ENCODE measurements around the gene PIK3AP1.
A peak's percentile ranks its signal among the peaks of the same experiment; 100 is the strongest.
"Not testable (repeated sequence)": the region's sequence is repeated elsewhere in the genome, so short reads cannot be mapped to it uniquely, and the experiment has no call there.

Gene PIK3AP1

DNA sequence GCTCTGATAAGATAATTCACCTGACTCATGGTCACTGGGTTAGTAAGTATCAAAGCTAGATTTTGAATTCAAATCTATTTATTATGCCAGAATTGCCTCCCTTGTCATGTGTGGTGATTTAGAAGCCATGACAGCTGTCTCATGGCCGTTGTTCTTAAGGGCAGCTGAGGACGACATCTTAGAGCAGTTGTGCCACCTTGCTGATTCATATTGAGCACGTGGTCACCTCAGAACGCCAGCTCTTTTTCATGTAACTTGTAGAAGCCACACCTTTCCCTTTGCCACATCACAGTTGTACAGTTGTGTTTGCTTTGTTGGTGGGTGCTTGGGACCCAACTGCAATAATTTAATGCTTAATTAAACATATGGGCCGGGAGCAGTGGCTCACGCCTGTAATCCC is 4.3 kb upstream of the PIK3AP1 start:
- no peak for DNase-seq (ENCODE audit: low read depth)

DNA sequence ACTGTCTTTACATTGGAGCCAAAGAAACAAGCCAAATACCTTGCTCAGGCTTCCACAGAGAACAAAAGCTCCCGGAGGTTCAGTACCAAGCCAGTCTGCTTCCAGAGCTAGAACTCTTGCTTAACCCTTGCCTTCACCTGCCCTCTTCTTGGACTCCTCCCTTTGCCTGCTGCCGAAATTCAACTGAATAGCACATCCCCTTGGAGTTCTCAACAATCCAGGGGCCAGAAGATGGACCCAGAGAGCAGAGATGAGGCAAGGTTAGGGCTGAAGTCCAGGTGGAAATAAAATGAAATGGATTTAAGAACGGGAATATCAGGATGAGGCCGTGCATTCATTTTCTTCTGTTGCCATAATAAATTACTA is 876 bp upstream of the PIK3AP1 start:
- no peak for DNase-seq (ENCODE audit: low read depth)

DNA sequence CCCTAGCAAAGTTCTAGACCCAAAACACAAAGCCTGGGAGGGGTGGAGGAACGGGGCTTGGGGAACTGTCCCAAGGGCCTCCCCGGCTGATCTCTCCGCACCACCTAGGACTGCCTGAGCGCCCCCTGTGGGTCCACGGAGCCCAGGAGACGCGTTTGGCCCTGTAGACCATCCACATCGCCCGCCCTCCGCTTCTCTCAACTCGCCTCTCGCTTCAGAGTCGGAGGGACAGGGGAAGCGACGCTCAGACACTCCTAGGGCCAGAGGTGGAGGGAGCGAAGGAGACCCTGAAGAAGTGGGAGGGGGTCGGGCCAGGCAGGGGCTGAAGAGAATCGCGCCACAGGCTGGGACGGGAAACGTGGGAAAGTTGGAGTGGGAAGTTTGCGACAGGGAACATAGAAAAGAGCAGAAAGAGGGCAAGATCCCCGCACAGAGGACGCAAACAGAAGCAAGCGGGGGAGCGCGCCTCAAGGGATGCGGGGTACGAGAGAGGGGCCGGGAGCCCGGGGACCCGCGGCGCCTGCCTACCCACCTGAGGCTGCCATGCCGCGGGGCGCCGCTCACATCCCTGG is 378 bp downstream of the PIK3AP1 start:
- DNase-seq (ENCODE audit: low read depth), result no peak

DNA sequence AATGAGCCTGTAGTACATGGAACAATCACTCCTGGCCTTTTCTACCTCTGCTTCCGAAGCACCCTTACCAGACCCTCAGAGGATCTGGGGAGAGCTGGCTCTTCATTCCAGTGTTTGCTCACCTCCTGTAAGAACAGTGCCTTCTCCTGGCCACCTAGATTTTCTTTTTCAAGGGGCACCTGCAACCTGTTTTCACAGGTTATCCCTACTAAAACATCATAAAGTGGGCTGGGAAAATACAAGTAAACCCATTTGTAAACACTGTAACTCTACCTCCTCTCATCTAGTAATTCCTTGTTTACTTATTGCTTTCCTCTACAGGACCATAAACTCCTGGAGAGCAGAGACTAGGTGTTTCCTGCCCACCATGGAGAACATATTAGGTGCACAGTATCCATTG is 1.1 kb downstream of the PIK3AP1 start:
- no peak for DNase-seq (ENCODE audit: low read depth)

DNA sequence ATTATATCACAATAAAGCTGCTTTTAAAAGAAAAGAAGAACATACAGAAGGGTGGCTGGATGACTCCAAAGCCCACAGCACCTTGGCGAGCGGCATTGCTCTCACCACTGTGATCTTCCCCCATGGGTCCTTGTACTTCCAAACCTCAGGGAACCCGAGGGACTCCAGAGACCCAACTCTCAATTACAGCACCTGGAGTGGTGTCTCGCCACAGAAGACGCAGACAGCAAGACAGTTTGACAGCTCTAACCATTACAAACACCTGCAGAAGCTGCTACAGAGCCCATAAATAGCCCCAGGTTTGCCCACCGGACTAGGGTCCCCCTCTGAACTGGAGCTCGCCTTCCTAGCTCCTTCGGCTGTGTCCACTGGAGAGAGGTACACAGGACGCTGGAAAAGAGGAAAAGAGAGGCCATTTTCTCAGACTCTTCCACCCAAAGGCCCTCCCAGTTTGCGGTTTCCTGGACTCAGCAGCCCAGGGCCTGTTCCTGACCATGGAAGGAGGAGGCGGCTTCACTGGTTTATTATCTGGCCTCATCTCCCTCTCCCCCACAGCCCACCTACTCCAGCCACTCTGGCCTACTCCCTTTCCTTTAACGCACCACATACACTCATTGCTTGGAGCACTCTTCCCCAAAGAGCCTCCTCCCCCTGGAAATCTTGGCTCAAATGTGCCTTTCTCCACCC is 1.9 kb downstream of the PIK3AP1 start:
- DNase-seq (ENCODE audit: low read depth), result no peak

DNA sequence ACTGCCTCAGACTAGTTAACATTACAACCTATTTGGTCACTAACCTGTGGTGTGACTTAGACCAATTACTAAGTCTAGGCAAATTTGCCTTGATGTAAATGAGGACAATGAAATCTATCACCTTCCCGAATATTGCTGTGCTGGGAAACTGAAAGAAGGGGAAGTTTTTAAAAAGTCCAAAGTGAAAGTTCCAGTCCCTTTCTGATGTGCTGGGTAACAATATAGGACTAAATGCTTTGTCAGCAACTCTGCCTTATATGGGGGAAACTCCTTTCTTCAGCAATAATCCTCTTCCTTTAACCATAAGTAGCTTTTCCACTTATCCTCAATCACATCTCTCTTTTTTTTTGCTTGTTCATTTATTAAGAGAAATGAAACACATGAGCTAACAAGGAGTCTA is 3.9 kb downstream of the PIK3AP1 start:
- DNase-seq (ENCODE audit: low read depth), result no peak

DNA sequence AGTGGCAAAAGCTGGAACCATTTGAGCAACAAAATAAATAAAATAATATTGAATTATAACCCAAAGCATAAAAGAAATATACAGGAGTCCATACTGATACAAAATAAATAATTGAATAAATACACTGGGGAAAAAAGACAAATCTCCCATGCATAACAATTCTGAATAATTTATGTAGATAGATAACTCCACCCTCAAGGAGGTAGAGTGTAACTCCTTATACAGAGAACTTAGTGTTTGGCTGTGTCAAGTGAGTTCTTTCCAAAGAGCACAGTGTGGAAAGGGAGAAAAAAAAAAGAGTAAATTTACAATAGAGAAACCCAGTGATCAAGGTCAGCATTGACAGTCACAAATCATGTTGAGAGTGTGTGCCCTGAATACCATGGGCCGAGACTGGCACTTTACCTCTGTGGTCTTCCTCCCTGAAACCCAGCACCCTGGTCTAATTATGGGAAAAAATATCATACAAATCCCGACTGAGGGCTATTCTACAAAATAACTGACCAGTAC is 5.5 kb downstream of the PIK3AP1 start:
- no peak for DNase-seq (ENCODE audit: low read depth)

DNA sequence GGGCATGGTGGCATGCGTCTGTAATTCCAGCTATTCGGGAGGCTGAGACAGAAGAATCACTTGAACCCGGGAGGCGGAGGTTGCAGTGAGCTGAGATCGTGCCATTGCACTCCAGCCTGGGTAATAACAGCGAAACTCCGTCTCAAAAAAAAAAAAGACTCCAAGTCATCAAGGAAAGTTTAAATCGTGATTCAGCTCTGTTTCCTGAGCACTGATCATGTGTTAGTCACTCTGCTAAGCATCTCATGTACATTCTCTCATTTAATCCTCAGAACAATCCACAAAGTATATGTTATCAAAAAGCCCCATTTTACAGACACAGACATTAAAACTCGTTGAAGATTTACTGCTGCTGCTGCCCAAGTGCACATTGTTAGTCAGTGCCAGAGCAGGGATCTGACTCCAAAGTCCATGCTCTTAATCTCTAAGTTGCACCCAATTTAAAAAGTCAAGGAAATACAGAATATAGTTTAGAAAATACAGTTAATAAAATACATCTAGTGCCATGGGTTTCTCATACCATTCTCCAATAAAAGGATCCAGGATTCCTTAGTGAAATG is 6.2 kb downstream of the PIK3AP1 start:
- DNase-seq (ENCODE audit: low read depth), result peak; percentile 13

DNA sequence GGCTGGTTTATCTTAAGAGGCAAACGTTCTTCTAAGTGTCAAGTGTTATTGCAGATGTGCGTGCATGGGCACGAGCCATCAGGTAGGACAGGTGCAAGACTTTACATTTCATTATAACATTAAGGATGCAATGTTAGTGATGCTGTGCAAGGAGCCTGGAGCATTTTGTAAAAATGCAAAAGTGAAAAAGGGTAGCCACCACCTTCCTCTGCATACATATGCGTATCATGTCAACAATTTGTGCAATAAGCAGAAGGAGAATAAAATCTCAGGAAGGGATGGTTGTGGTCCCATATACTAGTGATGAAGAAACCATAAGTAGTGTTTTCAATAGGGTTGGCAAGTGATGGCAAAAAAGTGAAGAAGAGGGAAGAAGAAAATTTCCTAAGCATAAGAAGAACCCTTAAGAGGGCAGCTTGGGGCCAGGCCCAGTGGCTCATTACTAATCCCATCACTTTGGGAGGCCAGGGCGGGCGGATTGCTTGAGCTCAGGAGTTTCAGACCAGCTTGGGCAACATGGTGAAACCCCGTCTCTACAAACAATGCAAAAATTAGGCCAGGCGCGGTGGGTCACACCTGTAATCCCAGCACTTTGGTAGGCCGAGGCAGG is 7.5 kb downstream of the PIK3AP1 start:
- no peak for DNase-seq (ENCODE audit: low read depth)

DNA sequence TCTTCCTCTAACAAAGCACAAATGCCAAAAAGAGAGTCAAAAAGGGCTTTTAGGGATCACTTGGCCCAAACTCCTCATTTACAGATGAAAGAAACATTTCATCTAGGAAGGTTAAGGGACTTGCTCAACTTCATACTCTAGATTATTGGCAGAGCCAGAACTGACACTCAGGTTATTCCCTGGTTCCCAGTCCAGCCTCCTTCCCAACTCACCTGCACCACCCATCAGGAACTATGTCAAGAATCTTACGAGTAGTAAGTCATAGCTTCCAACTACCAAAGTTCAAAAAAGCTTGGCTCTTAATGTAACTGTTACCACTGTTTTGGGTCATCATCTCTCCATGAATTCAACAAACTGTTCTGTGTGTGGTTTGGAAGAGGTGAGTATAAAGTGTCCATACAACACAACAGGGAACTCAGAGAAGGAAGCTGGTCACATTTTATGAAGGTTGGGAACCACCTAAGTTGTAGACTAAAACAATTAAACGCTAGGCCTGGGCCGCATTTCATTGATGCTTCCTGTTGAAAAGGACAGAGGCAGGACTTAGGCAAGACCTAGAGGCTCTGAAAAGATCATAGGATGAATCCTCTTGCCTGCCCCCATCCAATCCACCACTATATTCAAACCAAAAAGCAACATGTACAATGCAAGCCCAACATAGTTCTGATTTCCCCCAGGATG is 9.1 kb downstream of the PIK3AP1 start:
- no peak for DNase-seq (ENCODE audit: low read depth)

DNA sequence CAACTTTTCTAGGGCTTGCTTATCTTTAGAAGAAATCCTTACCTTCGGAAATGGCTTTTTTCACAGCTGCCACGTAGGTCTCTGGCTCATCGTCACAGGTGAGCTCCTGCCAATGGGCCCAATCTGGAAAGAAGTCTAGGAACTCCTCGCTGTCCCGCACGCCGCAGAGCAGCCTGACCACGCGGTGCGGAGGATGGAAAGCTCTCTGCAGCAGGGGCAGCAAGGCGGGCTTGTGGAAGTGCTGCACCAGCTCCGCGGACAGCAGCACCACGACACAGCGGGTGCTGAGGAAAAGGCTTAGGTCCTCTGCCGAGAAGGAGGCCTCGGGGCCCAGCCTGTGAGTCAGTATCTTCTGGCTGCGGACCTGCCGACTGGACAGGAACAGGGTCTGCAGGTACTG is 10.8 kb downstream of the PIK3AP1 start:
- no peak for DNase-seq (ENCODE audit: low read depth)

DNA sequence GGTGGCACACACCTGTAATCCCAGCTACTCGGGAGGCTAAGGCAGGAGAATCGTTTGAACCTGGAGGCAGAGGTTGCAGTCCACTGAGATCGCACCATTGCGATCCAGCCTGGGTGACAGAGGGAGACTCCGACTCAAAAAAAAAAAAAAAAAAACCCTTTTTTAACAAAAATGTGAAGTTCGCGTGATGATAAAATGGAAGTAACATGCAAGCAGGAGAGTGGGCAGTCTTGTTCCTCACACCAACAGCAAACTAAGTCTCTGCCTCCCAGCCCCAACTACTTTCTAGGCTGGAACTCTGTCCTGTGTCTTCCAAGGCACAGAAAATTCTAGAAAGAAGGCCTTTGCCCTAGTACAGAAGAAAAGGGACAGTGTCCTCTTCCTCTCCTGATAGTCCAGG is 11.3 kb downstream of the PIK3AP1 start:
- no peak for DNase-seq (ENCODE audit: low read depth)

DNA sequence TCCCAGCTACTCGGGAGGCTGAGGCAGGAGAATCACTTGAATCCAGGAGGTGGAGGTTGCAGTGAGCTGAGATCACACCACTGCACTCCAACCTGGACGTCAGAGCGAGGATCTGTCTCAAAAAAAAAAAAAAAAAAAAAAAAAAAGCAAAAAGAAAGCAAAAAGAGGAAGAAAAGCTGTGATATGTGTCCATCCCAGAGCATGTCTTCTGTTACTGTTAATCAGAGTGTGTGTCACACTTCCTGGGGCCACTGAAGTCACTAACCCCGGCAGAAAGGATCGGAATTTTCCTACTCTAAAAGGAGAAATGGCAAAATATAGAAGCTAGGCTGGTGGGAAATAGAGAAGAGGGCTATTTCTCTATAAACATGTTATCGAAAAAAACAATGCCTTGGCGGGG is 11.9 kb downstream of the PIK3AP1 start:
- DNase-seq (ENCODE audit: low read depth), result no peak

DNA sequence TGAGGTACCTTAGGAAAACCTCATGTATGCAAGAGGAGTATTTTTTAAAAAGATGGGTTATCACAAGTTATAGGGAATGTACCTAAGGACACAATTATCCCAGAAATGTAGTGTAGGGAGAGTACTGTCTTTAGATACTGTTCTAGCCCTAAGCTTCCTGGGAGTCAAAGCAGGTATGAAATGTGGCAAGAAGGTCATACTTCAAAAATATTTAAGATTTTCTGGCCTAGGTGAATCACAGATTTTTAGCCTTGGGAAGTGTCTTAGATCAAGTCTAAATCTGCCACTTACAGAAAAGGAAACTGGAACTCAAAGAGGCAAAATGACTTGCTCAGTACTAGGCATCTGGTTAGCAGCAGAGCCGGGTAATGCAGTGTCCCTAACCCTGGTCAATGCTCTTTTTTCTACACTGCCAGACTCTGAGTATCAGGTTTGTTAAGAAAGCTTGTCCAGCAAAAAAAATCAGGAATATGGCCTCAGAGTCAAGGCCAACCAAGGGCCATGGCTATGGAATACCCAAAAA is 13.9 kb downstream of the PIK3AP1 start:
- DNase-seq (ENCODE audit: low read depth), result no peak

DNA sequence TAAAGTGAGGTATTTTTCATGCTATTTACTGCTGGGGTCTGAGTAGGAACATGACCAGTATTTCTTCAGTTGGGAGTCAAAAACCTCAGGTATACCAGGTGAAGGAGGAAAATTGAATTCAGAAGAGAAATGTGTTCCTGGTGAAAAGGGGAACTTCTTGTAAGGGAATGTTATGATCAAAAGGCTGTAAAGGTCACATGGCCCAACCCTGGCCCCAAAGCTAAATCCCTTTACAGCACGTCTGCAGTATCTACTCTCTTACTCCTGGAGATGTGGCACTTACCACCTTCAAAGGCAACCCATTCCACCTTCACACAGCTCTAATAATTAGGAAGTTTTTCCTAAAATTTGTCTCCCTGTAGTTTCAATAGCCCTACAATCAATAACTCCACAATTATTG is 15.2 kb downstream of the PIK3AP1 start:
- DNase-seq (ENCODE audit: low read depth), result no peak

DNA sequence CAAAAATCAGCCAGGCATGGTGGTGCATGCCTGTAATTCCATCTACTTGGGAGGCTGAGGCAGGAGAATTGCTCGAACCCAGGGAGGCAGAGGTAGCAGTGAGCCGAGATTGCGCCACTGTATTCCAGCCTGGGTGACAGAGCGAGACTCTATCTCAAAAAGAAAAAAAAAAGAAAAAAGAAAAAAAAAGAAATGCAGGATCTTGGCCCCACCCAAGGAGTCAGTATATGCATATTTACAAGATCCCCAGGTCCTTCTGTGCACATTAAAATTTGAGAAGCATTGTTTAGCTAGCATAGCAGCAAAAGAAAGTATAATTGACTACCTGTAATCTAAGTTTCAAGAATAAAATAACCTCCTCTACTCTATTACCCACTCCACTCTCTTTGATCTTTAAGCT is 15.8 kb downstream of the PIK3AP1 start:
- no peak for DNase-seq (ENCODE audit: low read depth)

DNA sequence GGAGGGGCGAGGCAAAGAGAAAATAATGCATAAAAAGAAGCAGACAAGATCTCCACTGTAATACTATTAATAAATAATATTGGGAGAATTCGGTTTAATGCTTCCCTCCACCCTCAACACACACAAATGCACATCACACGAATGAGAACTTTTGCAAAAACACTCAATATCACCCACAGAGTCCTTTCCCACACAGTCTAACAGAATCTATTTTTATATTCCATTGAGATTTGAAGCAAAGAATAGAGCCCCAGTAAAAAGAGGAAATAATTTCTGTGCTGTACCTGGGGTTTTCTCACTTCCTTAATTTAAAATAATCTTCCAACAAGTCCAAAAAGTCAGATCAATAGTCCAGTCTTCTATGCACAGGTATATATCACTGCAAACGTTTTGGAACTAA is 17.0 kb downstream of the PIK3AP1 start:
- no peak for DNase-seq (ENCODE audit: low read depth)

DNA sequence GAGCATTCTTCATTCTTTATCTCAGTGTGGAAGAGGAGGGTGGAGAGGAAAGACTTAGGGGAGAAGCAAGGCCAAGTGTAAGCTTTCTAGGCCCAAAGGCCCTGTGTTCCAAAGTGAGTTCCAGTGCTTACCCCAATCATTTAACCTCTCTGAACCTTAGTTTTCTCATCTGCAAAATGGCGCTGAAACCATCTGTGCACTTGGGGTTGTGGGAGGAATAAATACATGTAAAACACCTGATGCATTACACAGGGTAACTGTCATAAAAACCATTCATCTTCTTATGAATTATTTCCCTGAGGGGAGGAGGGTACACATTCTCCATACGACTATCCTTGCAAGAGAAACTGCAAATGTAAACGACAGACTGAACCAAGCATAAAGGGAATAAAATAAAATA is 19.0 kb downstream of the PIK3AP1 start:
- DNase-seq (ENCODE audit: low read depth), result no peak

DNA sequence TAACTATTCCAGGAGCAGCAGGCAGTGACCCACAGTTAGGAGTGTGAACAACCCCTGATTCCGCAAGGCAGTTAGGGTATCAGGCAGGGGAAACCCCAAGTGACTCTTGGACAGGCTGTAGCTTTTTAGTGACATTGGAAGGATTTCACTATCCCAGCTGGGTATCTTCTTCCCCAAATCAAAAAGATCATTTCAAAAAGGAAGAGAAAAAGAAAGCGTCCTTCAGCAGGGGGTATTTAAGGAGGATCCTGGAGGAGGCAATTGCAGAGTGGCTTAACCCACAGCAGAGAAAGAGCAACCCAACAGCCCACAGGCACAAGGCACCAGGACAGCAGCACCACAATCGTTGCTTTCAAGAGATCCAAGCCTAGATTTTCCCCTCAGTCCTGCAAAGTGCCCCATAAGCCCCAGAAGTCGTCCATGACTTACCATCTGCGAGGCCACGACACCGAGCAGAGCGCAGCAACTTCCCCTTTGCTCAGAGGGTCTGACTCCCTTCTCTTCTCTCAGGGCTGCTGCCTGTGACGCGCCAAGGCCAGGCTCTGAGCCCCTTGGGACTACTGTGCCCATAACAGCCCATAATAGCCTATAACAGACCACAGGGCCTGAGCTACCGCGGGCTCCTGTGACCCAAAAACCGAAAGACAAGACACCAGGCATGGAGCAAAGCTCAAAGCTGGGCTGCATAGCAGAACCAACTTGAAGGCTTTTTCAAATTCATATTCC is 19.8 kb downstream of the PIK3AP1 start:
- DNase-seq (ENCODE audit: low read depth), result no peak

DNA sequence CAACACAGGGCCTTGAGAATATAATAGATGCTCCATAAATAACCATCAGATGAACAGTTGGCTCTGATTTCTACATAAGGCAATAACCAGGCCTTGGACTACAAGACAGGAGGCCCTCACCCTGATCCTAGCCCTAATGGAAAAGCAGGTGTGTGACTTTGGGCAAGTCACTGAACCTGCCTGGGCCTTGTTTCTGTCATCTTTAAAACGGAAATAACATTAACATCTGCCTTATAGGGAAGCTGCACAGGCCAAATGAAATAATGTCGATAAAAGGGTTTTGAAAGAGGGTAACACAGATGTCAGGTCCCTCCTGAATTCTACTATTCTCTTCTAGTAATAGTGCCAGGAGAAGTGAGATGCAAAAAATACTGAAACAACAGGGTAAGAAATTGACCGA is 20.7 kb downstream of the PIK3AP1 start:
- no peak for DNase-seq (ENCODE audit: low read depth)

DNA sequence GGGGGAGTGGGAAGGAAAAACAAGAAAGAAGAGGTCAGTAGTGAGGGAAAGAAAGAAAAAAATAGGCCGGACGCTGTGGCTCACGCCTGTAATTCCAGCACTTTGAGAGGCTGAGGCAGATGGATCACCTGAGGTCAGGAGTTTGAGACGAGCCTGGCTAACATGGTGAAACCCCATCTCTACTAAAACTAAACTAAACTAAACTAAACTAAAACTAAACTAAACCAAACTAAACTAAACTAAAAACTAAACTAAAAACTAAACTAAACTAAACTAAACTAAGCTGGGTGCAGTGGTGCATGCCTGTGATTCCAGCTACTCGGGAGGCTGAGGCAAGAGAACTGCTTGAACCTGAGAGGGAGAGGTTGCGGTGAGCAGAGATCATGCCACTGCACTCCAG is 22.0 kb downstream of the PIK3AP1 start:
- DNase-seq (ENCODE audit: low read depth), result not testable (repeated sequence)

DNA sequence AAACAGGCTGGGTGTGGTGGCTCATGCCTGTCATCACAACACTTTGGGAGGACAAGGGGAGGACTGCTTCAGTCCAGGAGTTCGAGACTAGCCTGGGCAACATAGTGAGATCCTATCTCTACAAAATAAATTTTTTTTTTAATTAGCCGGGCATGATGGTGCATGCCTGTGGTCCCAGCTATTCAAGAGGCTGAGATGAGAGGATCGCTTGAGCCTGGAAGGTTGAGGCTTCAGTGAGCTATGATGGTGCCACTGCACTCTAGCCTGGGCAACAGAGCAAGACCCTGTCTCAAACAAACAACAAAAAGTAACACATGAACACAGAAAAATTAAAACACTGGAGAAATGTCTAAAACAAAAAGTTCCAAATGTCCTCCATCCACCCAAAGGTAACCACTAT is 22.9 kb downstream of the PIK3AP1 start:
- no peak for DNase-seq (ENCODE audit: low read depth)

Measured in non-pigmented ciliary epithelial cell (primary cell).